Chondrocyte (in vitro differentiated cells): ENCODE results near the gene PDCD7. TPM values are rescaled to one million over a fixed set of nuclear protein-coding genes. Genes with fewer than 3 reads are reported as not detected.

Experiments
- DNase-seq: peaks from one replicate; pipeline ENCODE4 v3.0.0; 2021; ENCODE audit warnings: mixed read lengths, low spot score
- H3K27ac Mint-ChIP-seq: one replicate; pipeline ENCODE4 v1.8.0; 2021; ENCODE audit warnings: mild to moderate bottlenecking, moderate library complexity, mixed read lengths; ENCODE audit not compliant: unreplicated experiment
- H3K27me3 Mint-ChIP-seq: 2 replicates; pipeline ENCODE4 v1.8.0; 2021; ENCODE audit warnings: low read depth, mixed read lengths
- H3K36me3 Mint-ChIP-seq: 2 replicates; pipeline ENCODE4 v1.8.0; 2021; ENCODE audit warnings: low read depth, mixed read lengths
- H3K4me1 Mint-ChIP-seq: 2 replicates; pipeline ENCODE4 v1.8.0; 2021; ENCODE audit warnings: low read depth, mild to moderate bottlenecking, mixed read lengths
- H3K4me3 Mint-ChIP-seq: one replicate; pipeline ENCODE4 v1.8.0; 2021; ENCODE audit warnings: mild to moderate bottlenecking, moderate library complexity, mixed read lengths; ENCODE audit not compliant: unreplicated experiment
- H3K9me3 Mint-ChIP-seq: 2 replicates; pipeline ENCODE4 v1.8.0; 2021; ENCODE audit warnings: low read depth, mixed read lengths
- total RNA-seq: library from RNA; stranded (reverse); gene quantifications from 3 replicates; pipeline ENCODE4 v1.2.1, GENCODE V29; 2021
- TF ChIP-seq, protein P1 (sequence below): fragments of 200-600 bp; sonication (generic); IDR thresholded peaks from 2 replicates; pipeline ENCODE4 v1.5.0; 2021; ENCODE audit warnings: antibody characterized with exemption, mild to moderate bottlenecking, moderate library complexity

The PDCD7 gene
- total RNA-seq, 1 donor from 2014 or later: 14.7 TPM

DNA sequence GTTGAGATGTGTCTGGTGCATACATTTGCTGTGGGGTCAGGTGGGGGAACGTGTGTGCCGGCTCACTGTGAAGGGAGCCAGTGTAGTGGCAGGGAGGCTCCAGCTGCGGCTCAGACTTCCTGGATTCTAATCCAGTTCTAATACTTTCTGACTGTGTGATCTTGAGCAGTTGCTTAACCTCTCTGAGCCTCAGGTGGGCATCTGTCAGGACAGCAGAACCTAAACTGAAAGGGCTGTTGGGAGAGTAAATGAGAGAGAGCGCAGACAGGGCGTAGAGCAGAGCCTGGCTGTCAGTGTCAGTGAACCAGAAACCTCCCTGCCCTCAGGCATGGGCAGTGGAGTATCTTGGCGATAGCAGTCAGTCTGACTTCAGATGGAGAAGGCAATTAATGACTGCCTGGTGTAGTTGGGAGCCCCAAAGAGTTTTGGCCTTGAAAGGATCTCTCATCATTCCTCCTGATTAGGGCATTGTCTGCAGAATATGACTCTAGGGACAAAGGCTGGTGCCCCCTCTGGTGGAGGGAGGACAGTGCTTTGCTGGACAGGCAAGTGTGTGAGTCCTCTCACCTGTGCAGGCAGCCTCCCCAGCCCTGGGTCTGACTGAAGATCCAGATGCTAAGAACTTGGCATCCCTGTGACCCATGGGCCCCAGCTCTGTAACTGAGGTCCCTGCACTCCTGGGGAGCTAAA is 47.5 kb downstream of the PDCD7 start:
- H3K27me3 Mint-ChIP-seq: peaks cover 17% of the 10 kb centered on the region
- TF ChIP-seq, protein P1, sequence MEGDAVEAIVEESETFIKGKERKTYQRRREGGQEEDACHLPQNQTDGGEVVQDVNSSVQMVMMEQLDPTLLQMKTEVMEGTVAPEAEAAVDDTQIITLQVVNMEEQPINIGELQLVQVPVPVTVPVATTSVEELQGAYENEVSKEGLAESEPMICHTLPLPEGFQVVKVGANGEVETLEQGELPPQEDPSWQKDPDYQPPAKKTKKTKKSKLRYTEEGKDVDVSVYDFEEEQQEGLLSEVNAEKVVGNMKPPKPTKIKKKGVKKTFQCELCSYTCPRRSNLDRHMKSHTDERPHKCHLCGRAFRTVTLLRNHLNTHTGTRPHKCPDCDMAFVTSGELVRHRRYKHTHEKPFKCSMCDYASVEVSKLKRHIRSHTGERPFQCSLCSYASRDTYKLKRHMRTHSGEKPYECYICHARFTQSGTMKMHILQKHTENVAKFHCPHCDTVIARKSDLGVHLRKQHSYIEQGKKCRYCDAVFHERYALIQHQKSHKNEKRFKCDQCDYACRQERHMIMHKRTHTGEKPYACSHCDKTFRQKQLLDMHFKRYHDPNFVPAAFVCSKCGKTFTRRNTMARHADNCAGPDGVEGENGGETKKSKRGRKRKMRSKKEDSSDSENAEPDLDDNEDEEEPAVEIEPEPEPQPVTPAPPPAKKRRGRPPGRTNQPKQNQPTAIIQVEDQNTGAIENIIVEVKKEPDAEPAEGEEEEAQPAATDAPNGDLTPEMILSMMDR: peak; percentile 70
- no peak overlapping the region for H3K27ac Mint-ChIP-seq
- peaks cover 36% of the 10 kb centered on the region for H3K4me1 Mint-ChIP-seq
- peak; percentile 15 for DNase-seq
- H3K4me3 Mint-ChIP-seq: no peak overlapping the region
- no peaks in the 10 kb centered on the region for H3K36me3 Mint-ChIP-seq
- no peaks in the 10 kb centered on the region for H3K9me3 Mint-ChIP-seq

DNA sequence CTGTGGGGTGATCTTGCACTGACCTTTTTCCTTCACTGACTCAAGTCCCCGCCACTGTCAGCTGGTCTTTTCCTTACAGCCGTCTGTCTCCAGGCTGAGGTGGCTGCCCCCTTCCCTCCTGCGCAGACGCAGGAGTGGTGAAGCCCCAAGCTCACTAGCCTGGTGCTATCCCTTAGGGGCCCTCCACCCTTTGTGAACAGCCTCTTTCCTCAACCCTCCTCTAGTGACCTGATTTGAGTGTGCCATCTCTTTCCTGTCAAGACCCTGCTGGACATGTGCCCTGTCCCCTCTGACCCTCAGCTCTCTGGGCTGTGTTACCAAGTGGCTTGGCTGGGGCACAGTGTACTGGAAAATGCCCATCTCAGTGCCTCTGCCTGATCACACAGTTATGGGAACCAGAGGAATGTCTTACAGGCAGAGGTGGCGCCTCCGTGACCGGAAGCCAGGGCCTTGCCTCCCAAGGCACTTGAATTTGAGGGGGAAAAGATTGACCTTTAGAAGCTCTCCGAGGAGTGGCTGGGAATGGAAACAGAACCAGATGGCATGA is 48.3 kb downstream of the PDCD7 start:
- no peaks in the 10 kb centered on the region for H3K36me3 Mint-ChIP-seq
- no peak overlapping the region for H3K4me3 Mint-ChIP-seq
- no peak for DNase-seq
- no peaks in the 10 kb centered on the region for H3K9me3 Mint-ChIP-seq
- peaks cover 17% of the 10 kb centered on the region for H3K27me3 Mint-ChIP-seq
- TF ChIP-seq, protein P1: no peak
- peaks cover 38% of the 10 kb centered on the region for H3K4me1 Mint-ChIP-seq
- H3K27ac Mint-ChIP-seq: peak overlapping the region; percentile 10

DNA sequence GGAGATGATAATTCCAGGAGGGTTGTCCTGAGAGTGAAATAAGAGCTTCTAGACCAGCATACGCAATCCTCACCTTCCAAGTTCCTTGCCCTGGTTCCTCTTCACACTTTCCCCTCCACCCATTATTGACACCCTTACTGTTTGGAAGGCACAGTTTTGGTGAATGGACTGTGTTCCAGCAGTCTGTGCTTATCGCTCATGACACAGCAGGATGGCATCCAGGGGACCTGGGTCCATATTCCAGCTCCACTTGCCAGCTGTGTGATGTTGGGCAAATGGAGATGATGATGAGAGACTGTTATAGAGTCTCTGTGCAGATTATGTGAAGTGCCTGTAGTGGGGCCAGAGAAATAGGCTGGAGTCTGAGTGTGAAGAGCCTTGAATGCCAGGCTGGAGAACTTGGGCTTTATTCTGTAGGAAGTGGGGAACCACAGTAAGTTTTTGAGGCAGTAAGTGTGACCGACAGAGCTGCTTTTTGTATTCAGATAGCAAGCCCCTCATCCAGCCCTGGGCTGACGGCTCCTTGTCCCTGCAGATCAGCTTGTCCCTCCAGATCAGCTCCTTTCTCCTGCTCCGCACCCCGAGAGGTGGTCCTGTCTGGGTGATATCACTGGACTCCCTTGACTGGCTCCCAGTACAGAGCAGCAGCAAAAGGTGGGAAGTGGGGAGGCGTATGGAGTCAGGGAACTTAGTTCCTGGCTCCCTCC is 49.0 kb downstream of the PDCD7 start:
- H3K36me3 Mint-ChIP-seq: no peaks in the 10 kb centered on the region
- H3K27me3 Mint-ChIP-seq: peaks cover 17% of the 10 kb centered on the region
- H3K4me3 Mint-ChIP-seq: no peak overlapping the region
- no peak overlapping the region for H3K27ac Mint-ChIP-seq
- H3K9me3 Mint-ChIP-seq: no peaks in the 10 kb centered on the region
- DNase-seq: peak; percentile 73
- TF ChIP-seq, protein P1: no peak
- H3K4me1 Mint-ChIP-seq: peaks cover 38% of the 10 kb centered on the region

DNA sequence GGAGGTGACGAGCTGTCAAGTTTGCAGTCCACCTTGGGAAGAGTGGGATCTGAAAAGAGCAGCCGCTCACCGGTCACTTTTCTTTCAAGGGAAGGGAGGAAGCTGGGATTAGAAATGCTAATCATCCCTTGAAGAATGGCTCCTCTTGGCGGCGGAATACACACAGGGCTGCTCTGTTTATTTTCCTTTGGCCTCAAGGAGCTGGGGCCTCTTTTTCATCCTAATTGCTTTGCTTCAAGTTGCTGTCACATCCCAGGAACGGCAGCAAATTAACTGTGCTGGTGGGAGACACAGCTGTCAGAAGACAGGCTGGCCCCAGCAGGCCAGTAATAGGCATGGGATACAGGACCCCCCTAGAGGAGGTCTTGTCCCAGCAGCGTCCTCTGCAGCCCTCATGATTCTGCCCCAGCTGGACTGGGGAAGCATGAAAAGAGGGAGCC is 50.3 kb downstream of the PDCD7 start:
- no peak for DNase-seq
- Mint-ChIP-seq H3K27ac (no peak overlapping the region), H3K4me3 (no peak overlapping the region), H3K4me1 (peaks cover 38% of the 10 kb centered on the region), H3K27me3 (peaks cover 26% of the 10 kb centered on the region), H3K36me3 (no peaks in the 10 kb centered on the region), H3K9me3 (no peaks in the 10 kb centered on the region)
- TF ChIP-seq, protein P1: peak; percentile 79

DNA sequence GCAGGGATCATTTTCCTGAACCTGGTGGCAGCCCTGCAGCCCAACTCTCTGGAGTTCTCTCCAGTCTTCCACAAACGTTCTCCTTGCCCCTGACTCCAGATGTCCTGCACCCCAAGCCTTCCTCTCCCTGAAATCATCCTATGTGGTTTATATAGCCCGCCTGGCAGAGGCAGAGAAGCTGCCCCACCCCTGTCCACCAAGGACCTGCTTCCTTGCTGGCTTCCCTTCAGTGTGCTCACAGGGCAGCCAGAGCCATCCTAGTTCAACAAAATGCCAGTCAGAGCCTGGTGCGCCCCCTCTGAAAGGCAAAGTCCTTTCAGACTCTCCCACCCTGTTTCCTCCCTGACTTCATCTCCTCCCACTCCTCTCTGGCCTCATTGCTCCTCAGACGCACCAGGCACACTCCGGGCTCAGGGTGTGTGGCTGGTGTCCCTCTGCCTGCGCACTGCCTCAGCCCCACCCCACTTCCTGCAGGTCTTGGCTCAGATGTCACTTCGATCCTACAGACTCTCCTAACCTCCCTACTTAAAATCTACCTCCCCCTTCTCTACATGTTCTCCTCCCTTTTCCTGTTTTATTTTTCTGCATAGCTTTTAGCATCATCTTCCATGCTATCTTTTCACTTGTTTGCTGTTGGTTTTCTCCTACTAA is 51.2 kb downstream of the PDCD7 start:
- Mint-ChIP-seq H3K9me3 (no peaks in the 10 kb centered on the region), H3K27ac (peak overlapping the region; percentile 8), H3K4me1 (peaks cover 33% of the 10 kb centered on the region), H3K4me3 (no peak overlapping the region), H3K36me3 (no peaks in the 10 kb centered on the region), H3K27me3 (peaks cover 28% of the 10 kb centered on the region)
- TF ChIP-seq, protein P1: no peak
- DNase-seq: no peak
